Muscle of arm (tissue), 14 donors: Measurements from ENCODE around the gene LMOD3. TPM values are rescaled to one million over a fixed set of nuclear protein-coding genes. Genes with fewer than 3 reads are reported as not detected.
A peak's percentile ranks its signal among the peaks of the same experiment; 100 is the strongest.

Source experiments
- DNase-seq: peaks from one replicate; pipeline ENCODE4 v3.0.0-alpha.2; 2013
- long read RNA-seq, 11 donors: transcript quantifications; one replicate each; lab custom pipeline, GENCODE V29; 2026
- polyA plus RNA-seq, 12 donors: library from polyadenylated mRNA; unstranded; fragments of 120-200 nt; gene quantifications; one replicate each; pipeline ENCODE4 v1.2.1, GENCODE V29; 2013; ENCODE audit not compliant: insufficient read length in 12 of 12

LMOD3 gene
- polyA plus RNA-seq = 100 to 1,000 TPM in 9 of 12 donors, 10 to 100 TPM in 2, not detected in 1; 79.6 to 211 (median 176) TPM
- long read RNA-seq, donor 1 = 0 reads
- long read RNA-seq, donor 2, full-length matches to known transcripts = 32 of 235 reads
- long read RNA-seq, donor 2, partial matches to known transcripts = 203 of 235 reads
- long read RNA-seq, donor 2, other reads (novel, unspliced or antisense) = 0 of 235 reads
- long read RNA-seq, donor 3, full-length matches to known transcripts = 11 of 99 reads
- long read RNA-seq, donor 3, partial matches to known transcripts = 88 of 99 reads
- long read RNA-seq, donor 3, other reads (novel, unspliced or antisense) = 0 of 99 reads
- long read RNA-seq, donor 4, full-length matches to known transcripts = 7 of 76 reads
- long read RNA-seq, donor 4, partial matches to known transcripts = 69 of 76 reads
- long read RNA-seq, donor 4, other reads (novel, unspliced or antisense) = 0 of 76 reads
- long read RNA-seq, donor 5, full-length matches to known transcripts = 45 of 177 reads
- long read RNA-seq, donor 5, partial matches to known transcripts = 132 of 177 reads
- long read RNA-seq, donor 5, other reads (novel, unspliced or antisense) = 0 of 177 reads
- long read RNA-seq, donor 6, full-length matches to known transcripts = 15 of 69 reads
- long read RNA-seq, donor 6, partial matches to known transcripts = 54 of 69 reads
- long read RNA-seq, donor 6, other reads (novel, unspliced or antisense) = 0 of 69 reads
- long read RNA-seq, donor 7, full-length matches to known transcripts = 5 of 56 reads
- long read RNA-seq, donor 7, partial matches to known transcripts = 51 of 56 reads
- long read RNA-seq, donor 7, other reads (novel, unspliced or antisense) = 0 of 56 reads
- long read RNA-seq, donor 8, full-length matches to known transcripts = 32 of 191 reads
- long read RNA-seq, donor 8, partial matches to known transcripts = 159 of 191 reads
- long read RNA-seq, donor 8, other reads (novel, unspliced or antisense) = 0 of 191 reads
- long read RNA-seq, donor 9, full-length matches to known transcripts = 7 of 52 reads
- long read RNA-seq, donor 9, partial matches to known transcripts = 45 of 52 reads
- long read RNA-seq, donor 9, other reads (novel, unspliced or antisense) = 0 of 52 reads
- long read RNA-seq, donor 10, full-length matches to known transcripts = 28 of 148 reads
- long read RNA-seq, donor 10, partial matches to known transcripts = 120 of 148 reads
- long read RNA-seq, donor 10, other reads (novel, unspliced or antisense) = 0 of 148 reads
- long read RNA-seq, donor 11, full-length matches to known transcripts = 21 of 102 reads
- long read RNA-seq, donor 11, partial matches to known transcripts = 81 of 102 reads
- long read RNA-seq, donor 11, other reads (novel, unspliced or antisense) = 0 of 102 reads

DNA sequence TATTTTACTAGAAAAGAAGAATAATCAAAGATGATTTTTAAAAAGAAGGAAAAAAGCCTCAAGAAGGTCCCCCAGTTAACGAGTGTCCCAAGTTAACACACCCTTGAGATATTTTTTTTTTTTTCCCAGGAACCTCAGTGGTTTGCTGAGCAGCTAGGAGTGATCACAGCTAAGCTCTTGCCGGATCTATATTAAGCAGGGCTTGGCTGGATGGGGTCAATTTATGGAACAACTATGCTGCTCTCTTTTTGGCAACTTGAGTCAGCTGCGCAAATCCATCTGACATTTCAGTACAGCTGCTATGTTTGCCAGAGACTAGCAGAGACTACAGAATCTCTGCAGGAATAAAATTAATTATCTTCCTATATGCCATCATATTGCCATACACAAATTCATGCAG, at the start of gene LMOD3:
Gene LMOD3 (minus strand): TSS at position 193 of the 400 bp plus-strand sequence. CDS start 209 bp downstream, outside the sequence.
- peak; percentile 48 for DNase-seq

GRCh38 chr3:69172058-69172457, 49.7 kb upstream of the LMOD3 start:
- no peak for DNase-seq

- DNase-seq = no peak
Observed at GRCh38 chr3:69166446-69166845, 44.1 kb upstream of the LMOD3 start.

GRCh38 chr3:69165744-69166143, 43.3 kb upstream of the LMOD3 start:
- no peak for DNase-seq

DNA sequence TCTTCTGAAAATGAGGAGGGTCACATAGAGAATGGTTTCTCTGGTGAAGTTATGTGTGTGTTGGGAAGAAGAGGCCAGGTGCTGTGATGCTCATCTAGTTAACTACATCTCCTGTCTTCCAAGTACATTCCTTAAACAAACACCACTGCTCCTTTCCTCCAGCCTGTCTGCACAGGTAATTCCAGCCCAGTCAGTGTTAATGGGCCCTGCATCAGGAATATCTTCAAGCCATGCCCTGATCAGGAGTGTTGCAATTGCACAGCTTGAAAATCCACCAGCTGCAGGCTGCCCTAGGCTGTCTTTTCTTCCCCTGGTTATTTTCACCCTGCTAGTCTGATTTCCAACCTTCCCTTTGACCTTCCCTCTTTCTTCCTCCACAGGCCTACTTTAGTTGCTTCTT, 41.9 kb upstream of the LMOD3 start:
- no peak for DNase-seq

DNA sequence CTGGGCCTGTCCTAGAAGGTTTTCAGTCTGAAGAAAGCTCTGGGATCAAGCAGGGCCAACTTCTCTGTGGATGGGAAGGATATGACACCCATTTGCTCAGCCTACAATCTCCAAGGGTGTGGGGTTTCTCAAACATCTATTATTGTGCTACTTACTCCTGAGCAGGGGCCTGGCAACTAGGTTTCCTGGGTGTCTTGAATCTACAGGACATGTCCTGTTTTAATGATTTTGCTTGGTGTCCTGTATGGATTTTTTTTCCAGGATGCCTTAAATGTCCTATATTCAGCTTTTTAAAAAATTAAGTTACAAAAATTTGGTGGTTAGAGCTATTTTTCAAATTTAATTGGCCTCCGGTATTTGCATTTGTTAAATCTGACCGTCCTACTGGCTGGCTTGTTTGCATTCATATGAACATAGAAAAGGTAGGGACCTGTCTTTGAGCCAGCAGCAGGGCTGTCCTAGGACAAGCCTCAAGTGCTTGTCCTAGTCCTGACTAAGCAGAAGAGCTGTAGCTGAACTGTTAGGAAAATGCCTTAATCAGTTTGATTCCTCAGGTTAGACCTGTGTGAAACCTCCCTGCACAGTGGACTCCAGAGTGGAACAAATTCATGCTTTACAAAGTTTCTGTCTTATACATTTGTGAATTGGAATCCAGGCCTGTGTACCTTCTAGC, 40.0 kb upstream of the LMOD3 start:
- DNase-seq = no peak

DNA sequence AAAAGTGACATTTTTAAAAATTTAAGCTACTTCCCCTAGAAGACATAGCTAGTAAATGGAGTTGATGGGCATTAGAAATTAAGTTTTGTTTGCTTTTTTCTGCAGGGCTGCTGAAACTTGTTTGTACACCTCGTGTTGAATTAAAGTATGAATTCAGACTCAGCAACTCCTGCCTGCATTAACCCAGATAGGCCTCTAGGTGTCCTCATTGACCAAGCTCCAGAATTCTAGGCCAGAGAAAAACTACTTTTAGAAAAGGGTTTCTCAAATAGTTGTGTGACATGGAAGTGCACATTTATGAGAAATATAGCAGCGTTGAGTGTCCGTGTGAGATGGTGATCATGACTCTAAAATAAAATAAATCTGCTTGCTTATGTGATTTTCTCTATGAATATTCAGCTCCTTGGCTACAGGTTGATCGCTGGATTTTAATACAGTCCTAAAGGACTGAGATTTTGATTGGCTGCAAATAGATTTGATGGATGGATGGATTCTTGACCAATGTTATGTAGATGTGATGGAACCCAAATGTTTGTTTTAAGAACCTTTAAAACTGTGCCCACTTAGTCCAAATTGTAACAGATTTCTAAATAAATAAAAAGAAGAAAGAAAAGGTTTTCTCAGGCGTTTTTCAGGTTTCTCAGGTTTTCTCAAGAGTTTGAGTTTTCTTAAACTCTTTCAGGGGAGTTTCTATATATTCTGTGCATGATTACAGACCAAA, 39.4 kb upstream of the LMOD3 start:
- peak; percentile 58 for DNase-seq

DNA sequence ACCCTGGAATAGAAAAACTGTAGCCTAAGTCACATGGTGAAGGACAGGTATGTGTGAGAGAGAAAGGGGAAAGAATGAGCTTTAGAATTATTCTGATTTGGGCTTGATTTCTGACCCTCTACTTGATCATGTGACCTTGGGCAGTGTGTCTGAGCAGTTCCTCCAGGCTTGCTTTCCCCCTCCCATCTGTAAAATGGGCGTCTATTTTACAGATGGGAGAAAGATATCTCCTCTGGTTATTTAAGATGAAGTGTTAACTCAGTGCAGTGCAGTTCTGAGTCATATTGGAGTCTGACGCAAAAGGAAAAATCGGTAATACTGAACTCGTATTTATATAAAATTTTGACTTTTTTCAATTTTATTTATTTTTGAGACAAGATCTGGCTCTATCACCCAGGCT, 38.1 kb upstream of the LMOD3 start:
- no peak for DNase-seq

DNA sequence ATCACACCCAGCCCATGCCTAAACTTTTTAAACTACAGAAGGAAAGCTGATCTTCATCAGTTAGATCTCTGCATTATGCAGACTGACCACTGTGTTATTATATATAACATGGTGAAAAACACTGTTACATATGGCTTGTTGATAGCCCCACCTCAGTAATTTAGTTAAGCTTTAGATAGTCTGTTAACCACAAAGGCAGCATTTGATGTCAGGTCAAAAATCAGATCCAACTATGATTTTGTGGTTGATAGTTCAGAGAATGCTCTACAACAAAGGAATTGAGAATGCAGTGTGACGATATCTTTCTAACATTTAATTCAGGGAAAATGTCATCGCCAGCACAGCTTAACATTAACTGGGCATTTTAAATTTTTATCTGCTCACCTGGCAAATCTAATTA, 37.7 kb upstream of the LMOD3 start:
- DNase-seq = no peak

DNA sequence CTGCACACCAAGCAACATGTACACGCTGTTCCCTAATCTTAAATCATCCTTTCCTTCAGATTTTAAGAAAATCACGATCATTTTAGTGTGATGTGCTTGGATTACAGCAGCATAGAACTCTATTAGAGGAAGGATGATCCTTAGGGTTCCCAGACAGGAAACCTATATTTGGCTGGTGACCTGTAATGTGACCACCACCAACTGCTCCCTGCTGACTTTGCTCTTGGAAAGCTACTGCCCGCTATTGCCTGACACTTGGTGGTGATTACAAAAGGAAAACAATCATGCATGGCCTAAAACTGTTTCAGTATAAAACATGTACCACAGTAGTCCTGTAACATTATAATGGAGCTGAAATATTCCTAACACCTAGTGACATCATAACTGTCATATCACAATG, 27.2 kb upstream of the LMOD3 start:
- no peak for DNase-seq

DNA sequence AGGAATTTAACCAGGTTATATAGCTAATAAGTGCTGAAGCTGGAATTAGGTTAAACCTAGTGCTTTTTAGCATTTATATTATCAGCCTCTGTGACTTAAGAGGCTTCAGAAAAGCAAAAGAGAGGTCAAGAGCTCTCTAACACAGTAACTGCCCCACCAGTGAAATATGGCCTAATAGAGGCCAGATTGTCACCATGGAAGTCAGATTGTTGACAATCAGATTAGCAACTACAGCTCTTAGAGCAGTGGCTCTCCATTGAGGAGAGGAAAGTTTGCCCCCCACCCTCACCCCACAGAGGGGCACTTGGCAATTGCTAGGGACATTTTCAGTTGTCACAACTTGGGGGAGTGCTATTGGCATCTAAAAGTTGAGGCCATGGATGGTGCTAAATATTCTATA, 23.3 kb upstream of the LMOD3 start:
- no peak for DNase-seq

- no peak for DNase-seq
Observed at GRCh38 chr3:69144631-69145245, 22.3 kb upstream of the LMOD3 start.

GRCh38 chr3:69143612-69144011, 21.2 kb upstream of the LMOD3 start:
- DNase-seq = no peak

DNA sequence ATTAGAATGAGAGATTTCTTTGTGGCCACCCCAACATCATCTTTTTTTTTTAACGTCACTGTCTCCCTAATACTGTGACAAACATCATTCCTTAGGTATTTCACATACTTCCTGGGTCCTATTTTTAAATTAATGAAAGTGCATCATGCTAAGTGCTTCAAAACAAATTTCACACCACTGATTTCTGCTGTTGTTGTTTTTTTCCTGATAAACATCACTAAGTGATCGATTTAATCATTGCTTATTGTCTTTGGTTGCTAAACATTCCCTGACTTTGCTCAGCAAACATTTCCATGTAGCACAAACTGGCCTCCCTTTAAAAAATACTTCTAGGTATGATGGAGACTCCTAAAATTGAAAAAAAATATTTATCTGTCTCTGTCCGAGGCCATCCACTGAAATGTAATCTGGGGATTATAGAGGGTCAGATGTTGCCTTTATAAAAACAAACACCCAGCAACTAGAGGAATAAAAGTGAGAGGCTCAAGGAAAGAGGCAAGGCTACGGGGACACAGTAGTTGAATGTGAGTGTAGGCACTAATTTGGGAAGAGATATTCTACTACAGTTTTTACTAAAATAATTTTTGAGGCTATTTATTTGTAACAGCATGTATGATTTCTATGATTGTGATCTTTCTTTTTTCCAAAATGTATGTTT, 20.5 kb upstream of the LMOD3 start:
- DNase-seq = no peak

DNA sequence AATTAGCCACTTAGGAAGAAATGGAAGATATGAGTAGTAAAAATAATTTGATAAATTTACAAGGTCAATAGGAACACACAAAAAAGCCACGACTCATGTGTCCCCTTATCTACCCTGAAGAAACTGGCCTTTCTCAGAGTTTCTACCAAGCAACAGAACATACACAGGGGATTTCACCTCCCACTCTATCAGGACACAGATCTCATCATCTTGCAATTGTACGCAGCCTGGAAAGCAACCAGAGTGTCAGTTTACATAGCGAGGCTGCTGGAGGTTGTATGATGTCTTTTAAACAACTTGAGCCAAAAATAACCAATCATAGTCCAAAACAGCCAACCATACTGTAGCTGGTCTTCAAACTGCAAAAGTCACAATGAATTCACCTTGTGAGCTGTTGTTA, 19.7 kb upstream of the LMOD3 start:
- DNase-seq = no peak

GRCh38 chr3:69141313-69141712, 18.9 kb upstream of the LMOD3 start:
- no peak for DNase-seq

DNA sequence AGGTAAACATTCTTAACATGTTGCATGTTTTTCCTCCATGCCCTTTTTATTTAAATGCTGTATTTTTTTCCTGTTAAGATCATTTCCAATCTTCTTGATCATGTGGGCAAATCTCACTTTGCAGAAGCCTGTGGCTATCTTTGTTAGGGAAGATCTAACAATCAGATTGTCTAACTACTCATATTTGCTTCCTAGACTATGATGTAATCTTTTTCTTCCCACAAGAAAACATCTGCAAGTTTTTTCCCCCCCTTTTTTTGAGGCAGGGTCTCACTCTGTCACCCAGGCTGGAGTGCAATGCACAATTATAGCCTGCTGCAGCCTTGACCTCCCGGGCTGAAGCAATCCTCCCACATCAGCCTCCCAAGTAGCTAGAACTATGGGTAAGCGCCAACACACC, 15.0 kb upstream of the LMOD3 start:
- DNase-seq = no peak

- DNase-seq = no peak
Observed at GRCh38 chr3:69137005-69137404, 14.6 kb upstream of the LMOD3 start.

- no peak for DNase-seq
Observed at GRCh38 chr3:69130689-69131088, 8.3 kb upstream of the LMOD3 start.

GRCh38 chr3:69129531-69129930, 7.1 kb upstream of the LMOD3 start:
- DNase-seq = no peak
